ENCODE results near the gene NAA38.
A peak's percentile ranks its signal among the peaks of the same experiment; 100 is the strongest.

The NAA38 gene

GRCh38 chr17:7856811-7857712 lies at the start of gene NAA38:
NAA38 (minus strand) TSS chr17:7857559; CDS start chr17:7857463, 96 bp downstream.
- peak; percentile 85 for DNase-seq (ENCODE audit: low read depth)

GRCh38 chr17:7903154-7904103 lies 46.1 kb upstream of the NAA38 start:
- DNase-seq (ENCODE audit: low read depth): no peak

GRCh38 chr17:7897773-7898172 lies 40.4 kb upstream of the NAA38 start:
- no peak for DNase-seq (ENCODE audit: low read depth)

- DNase-seq (ENCODE audit: low read depth): no peak
Measured at GRCh38 chr17:7897090-7897489, 39.7 kb upstream of the NAA38 start.

GRCh38 chr17:7894866-7895265 lies 37.5 kb upstream of the NAA38 start:
- no peak for DNase-seq (ENCODE audit: low read depth)

- no peak for DNase-seq (ENCODE audit: low read depth)
Measured at GRCh38 chr17:7894226-7894625, 36.9 kb upstream of the NAA38 start.

- DNase-seq (ENCODE audit: low read depth): no peak
Measured at GRCh38 chr17:7893187-7893880, 36.0 kb upstream of the NAA38 start.

GRCh38 chr17:7889166-7889955 lies 32.0 kb upstream of the NAA38 start:
- DNase-seq (ENCODE audit: low read depth): peak; percentile 24

GRCh38 chr17:7888184-7888920 lies 31.0 kb upstream of the NAA38 start, which contains the start of gene CHD3:
CHD3 (plus strand) TSS chr17:7888789; CDS start chr17:7889001, 212 bp downstream.
- no peak for DNase-seq (ENCODE audit: low read depth)

GRCh38 chr17:7887482-7888183 lies 30.3 kb upstream of the NAA38 start:
- DNase-seq (ENCODE audit: low read depth): peak; percentile 69

GRCh38 chr17:7887038-7887481 lies 29.7 kb upstream of the NAA38 start:
- no peak for DNase-seq (ENCODE audit: low read depth)

- DNase-seq (ENCODE audit: low read depth): peak; percentile 37
Measured at GRCh38 chr17:7886227-7887037, 29.1 kb upstream of the NAA38 start.

- peak; percentile 24 for DNase-seq (ENCODE audit: low read depth)
Measured at GRCh38 chr17:7885367-7886226, 28.2 kb upstream of the NAA38 start.

GRCh38 chr17:7884581-7885366 lies 27.4 kb upstream of the NAA38 start:
- DNase-seq (ENCODE audit: low read depth): peak; percentile 30

GRCh38 chr17:7883781-7884386 lies 26.5 kb upstream of the NAA38 start:
- DNase-seq (ENCODE audit: low read depth): no peak

- no peak for DNase-seq (ENCODE audit: low read depth)
Measured at GRCh38 chr17:7882629-7883028, 25.3 kb upstream of the NAA38 start.

GRCh38 chr17:7882068-7882467 lies 24.7 kb upstream of the NAA38 start:
- no peak for DNase-seq (ENCODE audit: low read depth)
